ENCODE measurements around the gene RCC2.

RCC2 gene

GRCh38 chr1:17372955-17373354, 66.5 kb downstream of the RCC2 start:
- DNase-seq (ENCODE audit: low read depth in 2 of 2) = no peak

GRCh38 chr1:17371896-17372295, 67.6 kb downstream of the RCC2 start, which contains the start of gene PADI6:
TSS of gene PADI6 (plus strand) at chr1:17372196. CDS start at chr1:17372246, 50 bp downstream.
- DNase-seq (ENCODE audit: low read depth in 2 of 2) = no peak

DNA sequence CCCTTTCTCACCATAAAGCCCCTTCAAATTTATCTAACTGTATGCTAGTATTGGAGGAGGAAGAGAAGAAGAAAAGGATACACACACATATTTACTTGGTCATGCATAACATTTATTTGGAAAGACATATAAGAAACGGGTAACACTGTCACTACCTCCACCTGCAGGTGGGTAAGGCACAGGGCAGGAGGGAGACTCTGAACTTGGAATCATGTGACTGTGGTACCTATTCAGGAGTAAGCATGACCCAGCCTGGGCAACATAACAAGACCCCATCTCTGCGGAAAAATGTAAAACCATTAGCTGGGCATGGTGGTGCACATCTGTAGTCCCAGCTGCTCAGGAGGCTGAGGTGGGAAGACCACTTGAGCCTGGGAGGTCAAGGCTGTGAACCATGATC, 68.9 kb downstream of the RCC2 start:
- no peak for DNase-seq (ENCODE audit: low read depth in 2 of 2)

GRCh38 chr1:17369466-17369865, 70.0 kb downstream of the RCC2 start:
- no peak for DNase-seq (ENCODE audit: low read depth in 2 of 2)

GRCh38 chr1:17365293-17365692, 74.2 kb downstream of the RCC2 start:
- DNase-seq (ENCODE audit: low read depth in 2 of 2) = no peak

GRCh38 chr1:17363771-17364170, 75.7 kb downstream of the RCC2 start:
- no peak for DNase-seq (ENCODE audit: low read depth in 2 of 2)

GRCh38 chr1:17363351-17363750, 76.1 kb downstream of the RCC2 start:
- DNase-seq (ENCODE audit: low read depth in 2 of 2) = no peak

DNA sequence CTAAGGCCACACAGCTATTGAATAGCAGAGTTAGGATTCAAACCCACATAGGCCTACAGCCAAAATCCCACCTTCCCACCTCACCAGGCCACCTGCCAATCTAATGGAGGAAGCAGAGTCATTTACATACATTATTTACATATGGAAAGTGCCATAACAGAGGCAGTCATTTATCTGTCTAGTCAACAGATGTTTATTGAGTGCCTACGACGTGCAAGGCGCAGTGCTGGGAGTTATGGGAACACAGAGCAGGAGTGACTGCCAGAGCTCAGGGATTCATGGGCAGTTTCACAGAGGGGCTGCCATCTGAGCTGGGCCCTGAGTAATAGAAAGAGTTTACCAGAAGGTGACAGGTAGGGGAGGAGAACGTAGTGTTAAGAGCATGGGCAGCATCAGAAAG, 77.8 kb downstream of the RCC2 start:
- DNase-seq (ENCODE audit: low read depth in 2 of 2) = no peak

GRCh38 chr1:17360272-17360956, 79.1 kb downstream of the RCC2 start:
- no peak for DNase-seq (ENCODE audit: low read depth in 2 of 2)

GRCh38 chr1:17359808-17360207, 79.7 kb downstream of the RCC2 start:
- DNase-seq (ENCODE audit: low read depth in 2 of 2) = no peak

- no peak for DNase-seq (ENCODE audit: low read depth in 2 of 2)
Measured at GRCh38 chr1:17359031-17359430, 80.4 kb downstream of the RCC2 start.

DNA sequence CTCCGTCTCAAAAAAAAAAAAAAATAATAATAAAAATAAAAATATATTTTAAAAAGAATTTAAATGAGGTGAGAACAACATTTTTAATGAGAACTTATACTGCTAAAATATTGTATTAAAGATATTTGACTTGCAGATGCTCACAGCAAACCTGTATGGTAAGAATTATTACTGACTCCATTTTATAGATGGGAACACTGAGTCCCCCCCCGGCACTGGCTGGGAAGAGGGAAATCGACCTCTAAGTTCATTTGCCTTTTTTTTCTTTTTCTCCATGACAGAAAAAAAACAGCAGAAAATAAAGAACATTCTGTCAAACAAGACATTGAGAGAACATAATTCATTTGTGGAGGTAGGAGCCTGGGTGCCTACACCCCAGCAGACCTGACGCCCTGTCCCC, 80.9 kb downstream of the RCC2 start:
- no peak for DNase-seq (ENCODE audit: low read depth in 2 of 2)

Data from stimulated activated CD4-positive, alpha-beta T cell treated with anti-CD3 and anti-CD28 coated beads, Interleukin-1b, Interleukin-23, amount 100 ng/mL, for 1 hour (primary cell).